NT2/D1 (cell line): ENCODE results near the gene CNTN5.

Source experiments
- SUZ12 ChIP-seq: IDR thresholded peaks from 2 replicates; pipeline ENCODE4 v1.6.1; 2011; ENCODE audit not compliant: insufficient read length, insufficient read depth; ENCODE audit errors: extremely low read depth
- YY1 ChIP-seq: IDR thresholded peaks from 2 replicates; pipeline ENCODE4 v1.6.1; 2011; ENCODE audit not compliant: insufficient read length, insufficient read depth
- ZNF274 ChIP-seq: IDR thresholded peaks from 2 replicates; pipeline ENCODE4 v1.6.1; 2011; ENCODE audit warnings: mild to moderate bottlenecking, low read depth, low read length

GRCh38 chr11:100008417-100008816, 987.7 kb downstream of the CNTN5 start:
- TF ChIP-seq SUZ12: no peak
- TF ChIP-seq YY1: no peak
- TF ChIP-seq ZNF274: no peak
